HepG2 (cell line): ENCODE results near the gene TLE2. TPM values are rescaled to one million over a fixed set of nuclear protein-coding genes. Genes with fewer than 3 reads are reported as not detected.
A peak's percentile ranks its signal among the peaks of the same experiment; 100 is the strongest.

Experiments used
- ATAC-seq: fragments of 200-7000 bp; cut with Tn5 transposase; 3 replicates; pipeline ENCODE4 v1.9.1; 2020; ENCODE audit warnings: mild to moderate bottlenecking, moderate library complexity
- BruUV-seq: library from RNA; stranded (reverse); fragments of 400-500 nt; replicated peaks from 2 replicates; lab custom pipeline; 2021; lab: Mats Ljungman, UMichigan
- CTCF ChIA-PET: fragments of 300-600 bp; formaldehyde crosslinking; extraction: SDS; loops from one replicate; lab custom pipeline; 2021; ENCODE audit warnings: low total read pairs, inconsistent platforms, low intra/inter-chr PET ratio; lab: Yijun Ruan, JAX
- POLR2A ChIA-PET: fragments of 350-600 bp; sonication (Branson Sonifier 250); formaldehyde crosslinking; loops from one replicate; lab custom pipeline; 2020; ENCODE audit warnings: antibody characterized with exemption, inconsistent platforms; lab: Yijun Ruan, JAX
- DNase-seq: peaks from one replicate; pipeline ENCODE4 v3.0.0-alpha.2; 2015; ENCODE audit warnings: low spot score
- FAIRE-seq: peaks from 3 replicates; lab custom pipeline; 2011; peaks lifted over from hg19 to GRCh38; lab: Jason Lieb, UNC
- H2AFZ ChIP-seq: one replicate; pipeline ENCODE4 v1.6.1; 2011; ENCODE audit warnings: low read length, inconsistent platforms
- H3K27ac ChIP-seq: fragments of 300-600 bp; 3 replicates; pipeline ENCODE4 v1.8.0; 2011; ENCODE audit warnings: mixed run types, mild to moderate bottlenecking, mixed read lengths, low read length, inconsistent platforms; ENCODE audit not compliant: insufficient read depth; ENCODE audit errors: extremely low read length
- H3K27me3 ChIP-seq, 2 experiments: fragments of 200-600 bp in 1 of 2; 2 replicates in 1 of 2; 3 replicates in 1 of 2; pipeline versions ENCODE4 v1.6.0 to v1.8.0; 2011; ENCODE audit warnings: low read length in 2 of 2, mild to moderate bottlenecking in 2 of 2, moderate library complexity in 2 of 2, inconsistent platforms in 1 of 2; ENCODE audit not compliant: insufficient read depth in 2 of 2, control insufficient read depth in 1 of 2
- H3K36me3 ChIP-seq, 2 experiments: fragments of 200-600 bp in 1 of 2; replicated peaks in 1 of 2; 2 replicates in 1 of 2; 3 replicates in 1 of 2; pipeline versions ENCODE4 v1.5.1 to v1.8.0; 2011; ENCODE audit warnings: low read length in 2 of 2, inconsistent platforms in 1 of 2; ENCODE audit not compliant: insufficient read depth in 2 of 2, control insufficient read depth in 1 of 2
- H3K4me1 ChIP-seq: 2 replicates; pipeline ENCODE4 v1.5.1; 2012; ENCODE audit warnings: low read length, inconsistent platforms; ENCODE audit not compliant: insufficient read depth
- H3K4me2 ChIP-seq: 2 replicates; pipeline ENCODE4 v1.6.0; 2011; ENCODE audit warnings: low read depth, low read length, inconsistent platforms
- H3K4me3 ChIP-seq, 3 experiments: fragments of 200-600 bp in 1 of 3; sonication (generic), shearing (Covaris generic) in 1 of 3; replicated peaks in 1 of 3; 2 replicates each; pipeline ENCODE4 v1.5.1; 2011 to 2016; ENCODE audit warnings: low read length in 3 of 3, inconsistent platforms in 2 of 3, low read depth in 2 of 3, mild to moderate bottlenecking in 2 of 3, control low read depth in 1 of 3, mixed read lengths in 1 of 3; ENCODE audit not compliant: insufficient read depth in 1 of 3
- H3K79me2 ChIP-seq: one replicate; pipeline ENCODE4 v1.6.1; 2011; ENCODE audit warnings: low read length, inconsistent platforms; ENCODE audit not compliant: insufficient read depth
- H3K9ac ChIP-seq: 2 replicates; pipeline ENCODE4 v1.6.0; 2011; ENCODE audit warnings: mild to moderate bottlenecking, low read depth, low read length, inconsistent platforms; ENCODE audit not compliant: insufficient read depth
- H3K9me3 ChIP-seq: 2 replicates; pipeline ENCODE4 v1.5.1; 2012; ENCODE audit warnings: mild to moderate bottlenecking, low read length
- H4K20me1 ChIP-seq: 2 replicates; pipeline ENCODE4 v1.6.0; 2011; ENCODE audit warnings: inconsistent platforms, mild to moderate bottlenecking, low read length, moderate library complexity; ENCODE audit not compliant: insufficient read depth
- CEBPB ChIP-seq: IDR thresholded peaks from 2 replicates; pipeline ENCODE4 v1.6.1; 2011; ENCODE audit warnings: low read depth, low read length, improper control_type of control experiment, borderline replicate concordance
- CHD4 ChIP-seq: fragments of 200-600 bp; sonication (generic); IDR thresholded peaks from 2 replicates; pipeline ENCODE4 v1.7.0; 2017; ENCODE audit warnings: mild to moderate bottlenecking, low read length, borderline replicate concordance
- NFAT5 ChIP-seq: sonication (generic); formaldehyde crosslinking; IDR thresholded peaks from 2 replicates; pipeline ENCODE4 v1.4.0; 2020; ENCODE audit warnings: missing genetic modification reagents
- PCBP2 ChIP-seq: fragments of 200-400 bp; formaldehyde crosslinking; optimal IDR thresholded peaks from 2 replicates; pipeline ENCODE3; 2018; ENCODE audit warnings: low read length, low read depth; ENCODE audit not compliant: poor library complexity, severe bottlenecking
- RBM22 ChIP-seq: fragments of 200-400 bp; formaldehyde crosslinking; optimal IDR thresholded peaks from 2 replicates; pipeline ENCODE3; 2017; ENCODE audit warnings: mild to moderate bottlenecking, low read length, moderate library complexity
- SMAD3 ChIP-seq: sonication (generic); formaldehyde crosslinking; IDR thresholded peaks from 2 replicates; pipeline ENCODE4 v1.4.0; 2020; ENCODE audit warnings: missing genetic modification reagents
- TFAP4 ChIP-seq: sonication (generic); IDR thresholded peaks from 2 replicates; pipeline ENCODE4 v1.6.1; 2016; ENCODE audit warnings: low read depth, borderline replicate concordance
- ZNF143 ChIP-seq: sonication (generic); formaldehyde crosslinking; IDR thresholded peaks from 2 replicates; pipeline ENCODE4 v1.4.0; 2020; ENCODE audit warnings: missing genetic modification reagents
- ZNF629 ChIP-seq: sonication (generic); formaldehyde crosslinking; conservative IDR thresholded peaks from 2 replicates; pipeline ENCODE4 v1.5.0; 2020; ENCODE audit warnings: missing genetic modification reagents
- WGBS: methylation state at CpG from one replicate; pipeline ENCODE4 v1.1.6; 2017; ENCODE audit warnings: low lambda C conversion rate; 5-methylcytosine and 5-hydroxymethylcytosine counted together
- in situ Hi-C: cut with HindIII; loops from 2 replicates; pipeline ENCODE4 v1.10.0; 2017; ENCODE audit warnings: low pct_unique_long_range_greater_than_20kb; ENCODE audit not compliant: extremely low pct_ligation_motif_present
- intact Hi-C: fragments of 100-400 bp; cut with micrococcal nuclease; formaldehyde crosslinking; loops from one replicate; pipeline ENCODE4 v1.10.0; 2022; ENCODE audit not compliant: unreplicated experiment
- polyA plus RNA-seq, 8 experiments: library from polyadenylated mRNA; depleted of rRNA in 3 of 8; stranded (reverse) in 7 of 8; unstranded in 1 of 8; fragments of >200 nt; fragmentation: Illumina TruSeq in 4 of 8; extraction: Trizol in 4 of 8; gene quantifications; 2 replicates each; pipeline versions ENCODE4 v1.2.1 to v1.2.3, GENCODE V29; 2011 to 2016; ENCODE audit warnings: low read depth in 4 of 8, missing spikeins in 1 of 8, mixed read lengths in 1 of 8; ENCODE audit not compliant: insufficient read depth in 1 of 8
- total RNA-seq, 5 experiments: library from RNA; depleted of rRNA; stranded (reverse); fragments of >200 nt; fragmentation: Illumina TruSeq; extraction: Trizol; gene quantifications; 2 replicates each; pipeline ENCODE4 v1.2.3, GENCODE V29; 2016; ENCODE audit warnings: low read depth in 1 of 5
- TF ChIP-seq, protein P1 (sequence below): sonication (generic); formaldehyde crosslinking; IDR thresholded peaks from 2 replicates; pipeline ENCODE4 v1.4.0; 2020; ENCODE audit warnings: mild to moderate bottlenecking, missing genetic modification reagents

The TLE2 gene
- total and polyA plus RNA-seq, 2 of the 13 experiments (the other 11 are each of a cell fraction or from before 2014, with no cell fraction given) = 0.07 to 0.81 TPM

- no TSS peak for BruUV-seq
Observed at GRCh38 chr19:3049089-3049488, 20.0 kb upstream of the TLE2 start.

DNA sequence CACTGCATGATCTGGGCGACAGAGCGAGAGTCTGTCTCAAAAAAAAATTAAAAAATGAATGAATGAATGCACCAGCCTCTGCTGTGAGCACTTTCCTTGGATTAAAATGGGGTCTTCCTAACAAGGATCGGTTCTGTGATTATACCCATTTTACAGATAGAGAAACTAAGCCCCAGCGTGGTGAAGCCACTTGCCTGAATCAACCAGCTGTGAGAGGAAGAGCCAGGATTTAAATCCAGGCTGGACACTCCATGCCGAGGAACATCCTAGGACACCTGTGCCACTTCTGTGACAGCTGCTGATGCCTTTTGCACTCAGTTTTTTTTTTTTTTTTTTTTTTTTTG, 19.1 kb upstream of the TLE2 start:
- no peak overlapping the region for H3K27ac ChIP-seq
- intact Hi-C loops = no loop called here
- H3K9me3 ChIP-seq = no peaks in the 10 kb centered on the region
- FAIRE-seq = no peak
- in situ Hi-C loops = no loop called here
- H3K4me3 ChIP-seq = peak overlapping the region in 2 of 3 experiments; percentile 18 to 61; a peak in 1 of 6 replicates
- 0 out of 5 replicates have a peak, but pooled peaks cover 0 to under 1% of the 10 kb centered on the region in 2 experiments for H3K36me3 ChIP-seq
- 64% methylated on average over 5 of the region's 5 CpGs for whole genome bisulfite sequencing
- no peak for ATAC-seq
- H3K27me3 ChIP-seq = no peaks in the 10 kb centered on the region; a peak in 3 of 5 replicates
- H3K79me2 ChIP-seq = no peaks in the 10 kb centered on the region
- peak overlapping the region; percentile 44; the same call in 1 of the 2 replicates for H3K9ac ChIP-seq
- BruUV-seq = no TSS peak
- no peak for DNase-seq
- H4K20me1 ChIP-seq = no peaks in the 10 kb centered on the region
- peaks cover 15% of the 10 kb centered on the region for H3K4me1 ChIP-seq
- POLR2A ChIA-PET = no interaction called here
- H3K4me2 ChIP-seq = peak overlapping the region; percentile 86
- CTCF ChIA-PET = no interaction called here
- no peak overlapping the region for H2AFZ ChIP-seq
- TF ChIP-seq SMAD3 (CRISPR knock-in tag) (no peak), NFAT5 (no peak), TFAP4 (no peak), CHD4 (0 out of 2 replicates have a peak, but pooled peaks have one; percentile 35), ZNF629 (CRISPR knock-in tag) (peak; percentile 87), RBM22 (no peak)
- TF ChIP-seq, protein P1, sequence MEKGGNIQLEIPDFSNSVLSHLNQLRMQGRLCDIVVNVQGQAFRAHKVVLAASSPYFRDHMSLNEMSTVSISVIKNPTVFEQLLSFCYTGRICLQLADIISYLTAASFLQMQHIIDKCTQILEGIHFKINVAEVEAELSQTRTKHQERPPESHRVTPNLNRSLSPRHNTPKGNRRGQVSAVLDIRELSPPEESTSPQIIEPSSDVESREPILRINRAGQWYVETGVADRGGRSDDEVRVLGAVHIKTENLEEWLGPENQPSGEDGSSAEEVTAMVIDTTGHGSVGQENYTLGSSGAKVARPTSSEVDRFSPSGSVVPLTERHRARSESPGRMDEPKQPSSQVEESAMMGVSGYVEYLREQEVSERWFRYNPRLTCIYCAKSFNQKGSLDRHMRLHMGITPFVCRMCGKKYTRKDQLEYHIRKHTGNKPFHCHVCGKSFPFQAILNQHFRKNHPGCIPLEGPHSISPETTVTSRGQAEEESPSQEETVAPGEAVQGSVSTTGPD = no peak

More at GRCh38 chr19:3049089-3049488, 20.0 kb upstream of the TLE2 start:
- 48% methylated on average over 3 of the region's 3 CpGs for WGBS
- no peak overlapping the region for H2AFZ ChIP-seq
- ChIA-PET CTCF (no interaction called here), POLR2A (no interaction called here)
- in situ Hi-C loops (no loop called here), intact Hi-C loops (no loop called here)
- no peak overlapping the region for H3K27ac ChIP-seq
- no peaks in the 10 kb centered on the region for H3K9me3 ChIP-seq
- peaks cover 0 to 6% of the 10 kb centered on the region in 2 experiments; a peak in 1 of 5 replicates for H3K36me3 ChIP-seq
- H4K20me1 ChIP-seq = no peaks in the 10 kb centered on the region
- ATAC-seq (no peak), DNase-seq (no peak), FAIRE-seq (no peak)
- no peak overlapping the region for H3K4me3 ChIP-seq
- H3K4me1 ChIP-seq = peaks cover 15% of the 10 kb centered on the region
- no peak overlapping the region for H3K4me2 ChIP-seq
- no peaks in the 10 kb centered on the region; a peak in 3 of 5 replicates for H3K27me3 ChIP-seq
- H3K9ac ChIP-seq = no peak overlapping the region
- TF ChIP-seq CEBPB = peak; percentile 66; the same call in 1 of the 2 replicates
- TF ChIP-seq ZNF143 (CRISPR knock-in tag) = no peak
- TF ChIP-seq PCBP2 = no peak
- no peaks in the 10 kb centered on the region for H3K79me2 ChIP-seq
